OCI-LY1 (cell line): Measurements from ENCODE around the gene RAD21L1.

Experiments
- H2AFZ ChIP-seq: fragments of 200-600 bp; sonication (generic), shearing (Covaris generic); 2 replicates; pipeline ENCODE4 v1.6.0; 2014; ENCODE audit warnings: antibody characterized with exemption, mild to moderate bottlenecking, low read length
- H3F3A ChIP-seq: fragments of 200-600 bp; sonication (generic), shearing (Covaris generic); 2 replicates; pipeline ENCODE4 v1.6.0; 2014; ENCODE audit warnings: mild to moderate bottlenecking, antibody characterized with exemption, low read length, moderate library complexity; ENCODE audit not compliant: insufficient read depth
- H3K27ac ChIP-seq: fragments of 200-600 bp; sonication (generic); 2 replicates; pipeline ENCODE4 v1.5.1; 2014; ENCODE audit warnings: low read length, mixed run types, mild to moderate bottlenecking, low read depth; ENCODE audit not compliant: poor library complexity, severe bottlenecking
- H3K27me3 ChIP-seq: fragments of 200-600 bp; sonication (generic); 2 replicates; pipeline ENCODE4 v1.6.0; 2014; ENCODE audit warnings: antibody characterized with exemption, mild to moderate bottlenecking, low read length, moderate library complexity; ENCODE audit not compliant: insufficient read depth
- H3K36me3 ChIP-seq: fragments of 200-600 bp; sonication (generic); 2 replicates; pipeline ENCODE4 v1.6.1; 2014; ENCODE audit warnings: mild to moderate bottlenecking, antibody characterized with exemption, low read length, moderate library complexity, mixed read lengths; ENCODE audit not compliant: insufficient read depth
- H3K4me1 ChIP-seq: fragments of 200-600 bp; sonication (generic); 2 replicates; pipeline ENCODE4 v1.5.1; 2014; ENCODE audit warnings: mild to moderate bottlenecking, low read length, moderate library complexity; ENCODE audit not compliant: insufficient read depth, severe bottlenecking
- H3K4me2 ChIP-seq: fragments of 200-600 bp; sonication (generic), shearing (Covaris generic); 2 replicates; pipeline ENCODE4 v1.6.1; 2014; ENCODE audit warnings: low read length
- H3K4me3 ChIP-seq: fragments of 200-600 bp; sonication (generic); 2 replicates; pipeline ENCODE4 v1.5.1; 2014; ENCODE audit warnings: low read length, low read depth, mild to moderate bottlenecking, mixed read lengths; ENCODE audit not compliant: poor library complexity, severe bottlenecking
- H3K79me2 ChIP-seq: fragments of 200-600 bp; shearing (Covaris generic); 2 replicates; pipeline ENCODE4 v1.6.1; 2016; ENCODE audit warnings: mixed run types, low read length, mixed read lengths; ENCODE audit not compliant: insufficient read depth
- H3K9ac ChIP-seq: fragments of 200-600 bp; sonication (generic), shearing (Covaris generic); 2 replicates; pipeline ENCODE4 v1.6.1; 2014; ENCODE audit warnings: mild to moderate bottlenecking, low read length, mixed read lengths
- H3K9me2 ChIP-seq: fragments of 200-600 bp; sonication (generic), shearing (Covaris generic); 2 replicates; pipeline ENCODE4 v1.6.1; 2014; ENCODE audit warnings: low read depth, mild to moderate bottlenecking, low read length, mixed read lengths
- H3K9me3 ChIP-seq: fragments of 200-600 bp; shearing (Covaris generic); 2 replicates; pipeline ENCODE4 v1.6.1; 2014; ENCODE audit warnings: low read length, mixed read lengths
- H4K20me1 ChIP-seq: fragments of 200-600 bp; sonication (generic), shearing (Covaris generic); 2 replicates; pipeline ENCODE4 v1.6.0; 2016; ENCODE audit warnings: mild to moderate bottlenecking, low read length; ENCODE audit not compliant: insufficient read depth
- EZH2 ChIP-seq: fragments of 200-600 bp; sonication (generic), shearing (Covaris generic); IDR thresholded peaks from 2 replicates; pipeline ENCODE4 v1.8.0; 2017; ENCODE audit warnings: borderline replicate concordance, mixed run types, mild to moderate bottlenecking, antibody characterized with exemption, low read length, moderate library complexity, mixed read lengths
- TF ChIP-seq, protein P1 (sequence below): fragments of 200-600 bp; sonication (generic), shearing (Covaris generic); IDR thresholded peaks from 2 replicates; pipeline ENCODE4 v1.5.1; 2017; ENCODE audit warnings: mild to moderate bottlenecking, antibody characterized with exemption, low read length, moderate library complexity, mixed read lengths

RAD21L1 gene

DNA sequence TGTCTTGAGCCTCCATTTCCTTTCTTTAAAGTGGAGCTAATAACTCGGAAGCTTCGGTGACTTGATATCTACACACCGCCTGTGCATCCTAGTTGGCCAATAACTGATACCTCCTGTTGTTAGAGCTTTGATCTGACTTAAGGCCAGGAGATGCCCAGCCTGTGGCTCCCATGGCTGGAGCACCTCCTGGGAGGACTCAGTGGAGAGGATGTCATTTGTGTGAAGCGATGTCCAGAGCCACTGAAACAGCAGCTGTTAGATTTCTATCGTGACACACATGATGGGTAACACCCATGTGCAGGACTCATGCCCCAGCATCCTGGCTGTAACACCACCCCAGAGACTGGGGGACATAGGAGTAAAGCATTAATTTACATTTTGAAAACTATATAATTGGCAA lies 72.3 kb downstream of the RAD21L1 start:
- no peak overlapping the region for H3K4me2 ChIP-seq
- no peaks in the 10 kb centered on the region for H3K9me3 ChIP-seq
- no peaks in the 10 kb centered on the region for H3K27me3 ChIP-seq
- H3K9me2 ChIP-seq, result no peaks in the 10 kb centered on the region
- H3K27ac ChIP-seq, result no peak overlapping the region
- no peak overlapping the region for H3K9ac ChIP-seq
- no peaks in the 10 kb centered on the region for H3F3A ChIP-seq
- H3K36me3 ChIP-seq, result no peaks in the 10 kb centered on the region
- H4K20me1 ChIP-seq, result no peaks in the 10 kb centered on the region
- H3K79me2 ChIP-seq, result no peaks in the 10 kb centered on the region
- H2AFZ ChIP-seq, result no peak overlapping the region
- H3K4me3 ChIP-seq, result no peak overlapping the region
- no peak for TF ChIP-seq EZH2
- TF ChIP-seq, protein P1, sequence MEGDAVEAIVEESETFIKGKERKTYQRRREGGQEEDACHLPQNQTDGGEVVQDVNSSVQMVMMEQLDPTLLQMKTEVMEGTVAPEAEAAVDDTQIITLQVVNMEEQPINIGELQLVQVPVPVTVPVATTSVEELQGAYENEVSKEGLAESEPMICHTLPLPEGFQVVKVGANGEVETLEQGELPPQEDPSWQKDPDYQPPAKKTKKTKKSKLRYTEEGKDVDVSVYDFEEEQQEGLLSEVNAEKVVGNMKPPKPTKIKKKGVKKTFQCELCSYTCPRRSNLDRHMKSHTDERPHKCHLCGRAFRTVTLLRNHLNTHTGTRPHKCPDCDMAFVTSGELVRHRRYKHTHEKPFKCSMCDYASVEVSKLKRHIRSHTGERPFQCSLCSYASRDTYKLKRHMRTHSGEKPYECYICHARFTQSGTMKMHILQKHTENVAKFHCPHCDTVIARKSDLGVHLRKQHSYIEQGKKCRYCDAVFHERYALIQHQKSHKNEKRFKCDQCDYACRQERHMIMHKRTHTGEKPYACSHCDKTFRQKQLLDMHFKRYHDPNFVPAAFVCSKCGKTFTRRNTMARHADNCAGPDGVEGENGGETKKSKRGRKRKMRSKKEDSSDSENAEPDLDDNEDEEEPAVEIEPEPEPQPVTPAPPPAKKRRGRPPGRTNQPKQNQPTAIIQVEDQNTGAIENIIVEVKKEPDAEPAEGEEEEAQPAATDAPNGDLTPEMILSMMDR, result no peak
- no peaks in the 10 kb centered on the region for H3K4me1 ChIP-seq

DNA sequence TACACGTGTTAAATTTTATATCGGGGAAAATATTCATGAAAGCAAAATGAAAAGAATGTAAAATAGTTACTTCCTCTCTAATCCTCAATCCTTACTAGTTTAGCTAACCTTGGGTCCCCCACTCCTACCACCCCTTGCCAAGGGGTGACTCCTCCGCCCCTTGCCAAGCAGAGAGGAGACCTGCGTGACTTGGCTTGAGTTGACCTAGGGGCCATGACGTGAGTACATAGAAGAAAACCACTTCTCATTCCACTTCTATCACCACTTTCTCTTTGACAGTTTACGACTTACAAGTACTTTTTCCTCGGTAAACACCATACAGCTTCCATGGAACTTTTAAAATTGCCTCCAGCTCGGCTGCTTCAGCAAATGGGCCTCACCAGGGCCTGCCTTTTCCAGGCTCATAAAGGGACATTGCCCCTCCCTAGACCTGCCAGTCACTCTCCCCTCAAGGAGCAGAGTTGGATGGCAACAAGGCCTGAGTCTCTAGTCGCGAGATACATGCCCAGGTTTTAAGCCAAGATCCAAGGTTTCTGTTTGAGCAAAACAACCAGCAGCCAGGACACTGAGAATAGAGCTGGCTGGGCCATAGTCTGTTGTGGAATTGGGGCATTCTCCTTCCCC lies 73.2 kb downstream of the RAD21L1 start:
- no peaks in the 10 kb centered on the region for H3F3A ChIP-seq
- no peak overlapping the region for H3K4me2 ChIP-seq
- no peaks in the 10 kb centered on the region for H3K9me2 ChIP-seq
- no peaks in the 10 kb centered on the region for H4K20me1 ChIP-seq
- no peaks in the 10 kb centered on the region for H3K9me3 ChIP-seq
- no peak overlapping the region for H3K4me3 ChIP-seq
- no peak overlapping the region for H3K27ac ChIP-seq
- no peaks in the 10 kb centered on the region for H3K79me2 ChIP-seq
- H3K9ac ChIP-seq, result no peak overlapping the region
- H3K36me3 ChIP-seq, result no peaks in the 10 kb centered on the region
- H3K4me1 ChIP-seq, result no peaks in the 10 kb centered on the region
- no peaks in the 10 kb centered on the region for H3K27me3 ChIP-seq
- TF ChIP-seq, protein P1, result no peak
- TF ChIP-seq EZH2, result no peak
- H2AFZ ChIP-seq, result no peak overlapping the region

DNA sequence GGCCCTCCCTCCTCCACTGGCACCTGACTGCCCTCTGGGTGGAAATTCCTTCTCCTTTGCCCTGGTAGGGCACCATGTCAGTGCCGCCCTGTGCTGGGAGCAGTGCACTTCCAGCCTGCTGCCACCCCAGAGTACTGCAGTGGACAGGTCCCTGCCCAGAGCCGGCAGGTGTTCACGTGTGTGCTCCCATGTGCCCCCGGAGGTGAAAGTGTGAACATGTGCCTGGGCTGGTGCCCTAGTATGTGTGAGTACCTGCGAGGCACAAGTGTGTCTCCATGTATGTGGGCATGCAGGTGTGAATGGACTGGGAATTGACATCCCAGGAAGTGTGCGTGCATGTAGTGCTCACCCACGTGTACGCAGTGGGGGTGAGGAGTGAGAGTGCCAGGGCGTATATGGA lies 73.7 kb downstream of the RAD21L1 start:
- Histone ChIP-seq H3K27ac (no peak overlapping the region), H3K4me2 (no peak overlapping the region), H3K4me3 (no peak overlapping the region), H3K4me1 (no peaks in the 10 kb centered on the region), H2AFZ (no peak overlapping the region), H3K9ac (no peak overlapping the region), H3K36me3 (no peaks in the 10 kb centered on the region), H3K79me2 (no peaks in the 10 kb centered on the region), H3F3A (no peaks in the 10 kb centered on the region), H3K27me3 (no peaks in the 10 kb centered on the region), H3K9me3 (no peaks in the 10 kb centered on the region), H4K20me1 (no peaks in the 10 kb centered on the region), H3K9me2 (no peaks in the 10 kb centered on the region)
- TF ChIP-seq, protein P1, result peak; percentile 31; the same call in 1 of the 2 replicates
- TF ChIP-seq EZH2, result no peak
